VCaP (cell line): ENCODE results near the gene EFCAB10.

Experiments used
- H3K27ac ChIP-seq: fragments of 450-650 bp; 2 replicates; pipeline ENCODE4 v1.5.1; 2017
- CTCF ChIP-seq: fragments of 450-650 bp; conservative IDR thresholded peaks from 2 replicates; pipeline ENCODE4 v1.5.1; 2017; ENCODE audit warnings: mild to moderate bottlenecking, moderate library complexity

The EFCAB10 gene

DNA sequence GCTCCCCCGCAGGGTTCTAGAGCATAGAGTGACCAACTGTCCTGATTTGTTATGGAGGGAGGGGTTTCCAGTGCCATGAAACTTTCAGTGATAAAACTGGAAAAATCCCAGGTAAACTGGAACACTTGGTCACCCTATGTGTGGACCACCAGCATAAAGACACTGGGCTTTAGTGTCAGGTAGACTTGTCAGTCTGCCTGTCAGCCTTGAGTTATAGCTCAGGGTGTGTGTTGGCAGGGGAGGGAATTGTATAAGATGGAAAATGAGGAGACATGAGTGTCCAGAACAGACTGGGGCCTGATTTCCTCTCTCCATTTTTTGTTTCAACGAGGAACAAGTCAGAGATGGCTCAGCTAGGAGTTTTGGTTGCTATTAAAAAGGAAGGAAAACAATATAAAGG is 10.2 kb upstream of the EFCAB10 start:
- no peak overlapping the region for H3K27ac ChIP-seq
- no peak for TF ChIP-seq CTCF

DNA sequence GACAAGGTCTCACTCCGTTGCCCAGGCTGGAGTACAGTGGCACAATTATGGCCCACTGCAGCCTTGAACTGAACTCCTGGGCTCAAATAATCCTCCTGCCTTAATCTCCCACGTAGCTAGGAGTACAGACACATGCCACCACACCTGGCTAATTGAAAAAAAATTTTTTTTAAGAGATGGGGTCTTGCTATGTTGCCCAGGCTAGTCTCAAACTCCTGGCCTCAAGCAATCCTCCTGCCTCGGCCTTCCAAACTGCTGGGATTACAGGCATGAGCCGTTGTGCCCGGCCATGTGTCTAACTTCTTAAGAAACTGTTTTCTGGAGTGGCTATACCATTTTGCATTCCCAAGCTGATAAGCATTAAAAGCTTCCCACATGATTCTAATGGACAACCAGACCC is 9.5 kb upstream of the EFCAB10 start:
- H3K27ac ChIP-seq, result no peak overlapping the region
- TF ChIP-seq CTCF, result no peak

- peak overlapping the region; percentile 42; the same call in 1 of the 2 replicates for H3K27ac ChIP-seq
- TF ChIP-seq CTCF, result peak; percentile 92
Measured at GRCh38 chr7:105589356-105590077, 8.2 kb upstream of the EFCAB10 start.

GRCh38 chr7:105587909-105588635 is 6.8 kb upstream of the EFCAB10 start:
- no peak overlapping the region for H3K27ac ChIP-seq
- TF ChIP-seq CTCF, result no peak

GRCh38 chr7:105585850-105586500 is 4.7 kb upstream of the EFCAB10 start:
- TF ChIP-seq CTCF, result no peak
- H3K27ac ChIP-seq, result no peak overlapping the region

GRCh38 chr7:105584165-105584564 is 2.9 kb upstream of the EFCAB10 start:
- no peak overlapping the region for H3K27ac ChIP-seq
- TF ChIP-seq CTCF, result no peak

DNA sequence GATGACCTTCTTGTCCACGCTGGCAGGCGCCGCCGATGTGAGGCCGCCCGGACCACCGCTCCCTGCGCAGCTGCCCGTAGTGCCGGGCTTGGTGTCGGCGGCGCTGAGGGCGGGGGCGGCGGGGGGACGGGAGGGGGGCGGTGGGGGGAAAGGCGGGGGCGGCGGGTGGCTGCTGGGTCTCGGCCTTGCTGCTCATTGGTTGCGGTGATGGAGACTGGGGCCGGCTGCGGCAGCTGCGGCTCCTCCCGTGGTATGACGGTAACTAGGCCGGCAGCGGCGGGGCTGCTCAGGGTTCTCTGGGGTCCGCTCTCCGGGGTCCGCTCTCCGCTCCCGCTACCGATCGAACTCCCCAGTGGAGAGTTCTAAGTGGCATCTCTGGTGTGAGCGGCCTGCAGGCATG is 1.8 kb upstream of the EFCAB10 start:
- H3K27ac ChIP-seq, result no peak overlapping the region
- no peak for TF ChIP-seq CTCF
